Vagina (tissue), 2 donors: ENCODE measurements around the gene SLC28A2.

Source experiments
- POLR2A ChIP-seq, 2 donors: fragments of 450-650 bp; IDR thresholded peaks; one replicate each; pipeline ENCODE4 v1.6.1; 2017; ENCODE audit warnings: antibody characterized with exemption in 2 of 2, mild to moderate bottlenecking in 2 of 2, moderate library complexity in 2 of 2
- POLR2AphosphoS5 ChIP-seq, 2 donors: sonication (generic); formaldehyde crosslinking; IDR thresholded peaks; one replicate each; pipeline ENCODE4 v1.9.0; 2017; ENCODE audit warnings: antibody characterized with exemption in 2 of 2, mild to moderate bottlenecking in 2 of 2, low read depth in 1 of 2; ENCODE audit not compliant: insufficient read depth in 1 of 2

DNA sequence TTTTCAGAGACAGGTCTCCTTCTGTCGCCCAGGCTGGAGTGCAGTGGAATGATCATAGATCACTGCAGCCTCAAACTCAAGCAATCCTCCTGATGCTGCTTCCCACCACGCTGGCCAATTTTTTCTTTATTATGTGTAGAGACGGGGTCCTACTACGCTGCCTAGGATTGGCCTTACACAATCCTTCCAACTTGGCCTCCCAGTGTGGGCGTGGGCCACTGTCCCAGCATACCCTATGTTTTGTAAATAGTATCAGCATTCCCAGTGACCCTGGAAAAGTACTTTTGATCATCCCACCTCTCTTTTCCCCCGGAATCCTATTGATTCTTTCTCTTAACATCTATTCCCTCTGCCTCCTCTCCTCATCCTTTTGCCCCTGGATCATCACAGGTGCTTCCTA, 36.9 kb downstream of the SLC28A2 start:
- no peak for TF ChIP-seq POLR2A (IDR thresholded peaks at IDR 0.05)
- no peak for TF ChIP-seq POLR2AphosphoS5 (IDR thresholded peaks at IDR 0.05; ENCODE audit: insufficient read depth in 1 of 2, low read depth in 1 of 2)
